ENCODE measurements around the gene MEGF8.

Gene MEGF8

GRCh38 chr19:42360787-42361544 is 35.5 kb downstream of the MEGF8 start:
- no peak for DNase-seq

- no peak for DNase-seq
Observed at GRCh38 chr19:42361545-42361910, 36.1 kb downstream of the MEGF8 start.

GRCh38 chr19:42362342-42362741 is 36.9 kb downstream of the MEGF8 start:
- DNase-seq = no peak

GRCh38 chr19:42362891-42363440 is 37.5 kb downstream of the MEGF8 start:
- no peak for DNase-seq

DNA sequence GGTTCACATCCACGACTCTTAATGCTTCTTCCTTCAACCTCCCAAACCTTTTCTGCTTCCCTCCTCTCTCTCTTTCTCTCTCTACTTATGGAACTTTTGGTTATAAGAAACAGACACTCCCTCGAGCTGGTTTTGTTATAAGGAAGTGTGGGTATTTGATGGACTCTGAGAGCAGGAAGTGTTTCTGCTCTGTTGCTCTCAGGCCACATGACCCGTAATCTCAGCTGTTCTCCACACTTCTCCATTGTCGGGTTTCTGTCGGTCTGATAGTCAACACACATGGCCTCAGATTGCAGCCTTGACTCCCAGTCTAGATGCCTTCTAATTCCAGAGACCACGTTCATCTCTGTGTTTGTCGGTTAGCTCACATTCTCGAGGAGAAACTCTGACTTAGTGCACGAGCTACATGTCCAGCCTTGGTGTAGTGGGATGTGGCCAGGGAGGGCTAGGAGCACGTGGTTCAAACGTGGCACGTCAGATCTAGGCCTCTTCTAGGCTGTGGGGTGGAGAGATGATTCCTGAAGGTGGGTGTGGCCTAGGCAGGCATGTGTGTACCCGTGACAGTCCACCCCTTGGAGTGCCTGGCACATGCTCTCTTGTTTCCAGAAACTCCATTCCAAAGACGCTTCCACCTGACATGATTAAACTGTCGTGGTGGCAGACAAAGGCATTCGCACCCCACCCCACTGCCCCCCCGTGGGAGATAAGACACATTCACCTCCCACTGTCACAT is 38.3 kb downstream of the MEGF8 start:
- DNase-seq = no peak

DNA sequence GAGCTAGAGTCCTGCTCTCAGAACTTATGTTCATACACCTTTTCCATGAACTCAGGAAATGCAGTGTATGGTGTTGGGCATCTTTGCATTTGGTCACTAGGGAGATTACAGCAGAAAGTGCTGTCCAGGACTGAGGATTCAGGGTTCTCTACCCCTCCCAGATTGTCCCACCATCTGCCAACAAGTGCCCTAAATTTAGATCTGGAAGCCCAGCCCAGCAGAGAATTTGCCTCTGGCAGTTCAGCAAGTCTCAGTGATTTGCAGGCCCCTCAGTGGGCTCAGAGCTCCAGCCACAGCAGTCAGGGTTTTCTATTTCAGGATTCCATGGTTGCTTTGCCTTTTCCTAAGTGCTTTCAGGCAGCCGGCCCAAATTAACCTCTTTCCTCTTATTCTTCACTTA is 41.2 kb downstream of the MEGF8 start:
- DNase-seq = no peak

DNA sequence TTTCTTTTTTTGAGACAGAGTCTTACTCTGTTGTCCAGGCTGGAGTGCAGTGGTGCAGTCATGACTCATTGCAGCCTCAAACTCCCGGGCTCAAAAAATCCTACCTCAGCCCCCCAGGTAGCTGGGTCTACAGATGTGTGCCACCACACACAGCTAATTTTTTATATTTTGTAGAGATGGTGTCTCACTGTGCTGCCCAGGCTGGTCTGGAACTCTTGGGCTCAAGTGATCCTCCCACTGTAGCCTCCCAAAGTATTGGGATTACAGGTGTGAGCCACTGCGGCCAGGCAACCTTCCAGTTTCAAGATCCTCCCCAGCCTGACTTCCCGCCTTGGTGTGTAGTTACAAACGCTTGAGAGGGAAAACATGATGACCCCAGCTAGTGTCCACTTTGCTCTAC is 42.5 kb downstream of the MEGF8 start:
- no peak for DNase-seq

DNA sequence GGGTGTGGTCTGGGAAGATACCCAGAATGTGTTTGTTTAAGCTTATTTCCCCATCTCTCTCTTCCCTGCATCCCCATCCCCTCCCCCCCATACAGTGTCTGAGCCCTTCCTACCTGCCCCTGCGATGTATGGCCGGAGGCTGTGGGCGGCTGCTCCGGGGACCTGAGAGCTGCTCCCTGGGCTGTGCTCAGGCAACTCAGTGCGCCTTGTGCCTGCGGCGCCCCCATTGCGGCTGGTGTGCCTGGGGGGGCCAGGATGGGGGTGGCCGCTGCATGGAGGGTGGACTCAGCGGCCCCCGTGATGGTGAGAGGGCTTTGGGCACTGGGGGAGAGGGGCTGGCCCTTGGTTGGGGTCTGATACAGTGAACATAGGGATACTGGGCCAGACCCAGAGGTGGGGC is 42.9 kb downstream of the MEGF8 start:
- no peak for DNase-seq

DNA sequence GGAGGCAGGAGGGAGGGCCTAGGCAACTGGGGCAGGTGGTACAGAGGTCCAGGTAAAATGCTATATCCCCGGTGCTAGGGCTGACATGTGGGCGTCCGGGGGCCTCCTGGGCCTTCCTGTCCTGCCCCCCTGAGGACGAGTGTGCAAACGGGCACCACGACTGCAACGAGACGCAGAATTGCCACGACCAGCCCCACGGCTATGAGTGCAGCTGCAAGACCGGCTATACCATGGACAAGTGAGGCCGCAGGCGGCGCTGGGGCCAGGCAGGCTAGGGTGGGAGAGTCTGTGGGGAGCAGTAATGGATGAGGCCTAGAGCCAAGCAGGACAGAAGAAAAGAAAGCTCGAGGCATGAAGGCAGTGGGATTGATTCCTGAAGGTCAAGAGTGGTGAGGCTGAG is 43.3 kb downstream of the MEGF8 start:
- DNase-seq = no peak

GRCh38 chr19:42369433-42370067 is 44.1 kb downstream of the MEGF8 start:
- DNase-seq = no peak

DNA sequence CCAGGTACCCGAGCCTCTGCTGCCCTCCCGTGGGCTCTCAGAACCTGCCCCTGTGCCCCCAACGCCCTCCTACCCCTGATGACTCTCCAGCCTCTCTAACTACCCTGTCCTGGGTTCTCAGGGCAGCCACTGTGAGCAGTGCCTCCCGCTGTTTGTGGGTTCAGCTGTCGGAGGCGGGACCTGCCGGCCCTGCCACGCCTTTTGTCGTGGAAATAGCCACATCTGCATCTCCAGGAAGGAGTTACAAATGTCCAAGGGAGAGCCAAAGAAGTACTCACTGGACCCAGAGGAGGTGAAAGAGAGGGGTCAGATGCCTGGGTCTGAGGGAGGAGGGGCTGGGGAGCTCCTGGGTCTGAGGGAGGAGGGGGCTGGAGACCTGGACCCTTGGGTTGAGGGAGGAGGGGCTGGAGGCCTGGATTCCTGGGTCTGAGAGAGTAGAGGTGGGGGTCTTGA is 44.7 kb downstream of the MEGF8 start:
- peak; percentile 8 for DNase-seq

- no peak for DNase-seq
Observed at GRCh38 chr19:42370626-42371175, 45.3 kb downstream of the MEGF8 start.

GRCh38 chr19:42374826-42375376 is 49.5 kb downstream of the MEGF8 start:
- no peak for DNase-seq

DNA sequence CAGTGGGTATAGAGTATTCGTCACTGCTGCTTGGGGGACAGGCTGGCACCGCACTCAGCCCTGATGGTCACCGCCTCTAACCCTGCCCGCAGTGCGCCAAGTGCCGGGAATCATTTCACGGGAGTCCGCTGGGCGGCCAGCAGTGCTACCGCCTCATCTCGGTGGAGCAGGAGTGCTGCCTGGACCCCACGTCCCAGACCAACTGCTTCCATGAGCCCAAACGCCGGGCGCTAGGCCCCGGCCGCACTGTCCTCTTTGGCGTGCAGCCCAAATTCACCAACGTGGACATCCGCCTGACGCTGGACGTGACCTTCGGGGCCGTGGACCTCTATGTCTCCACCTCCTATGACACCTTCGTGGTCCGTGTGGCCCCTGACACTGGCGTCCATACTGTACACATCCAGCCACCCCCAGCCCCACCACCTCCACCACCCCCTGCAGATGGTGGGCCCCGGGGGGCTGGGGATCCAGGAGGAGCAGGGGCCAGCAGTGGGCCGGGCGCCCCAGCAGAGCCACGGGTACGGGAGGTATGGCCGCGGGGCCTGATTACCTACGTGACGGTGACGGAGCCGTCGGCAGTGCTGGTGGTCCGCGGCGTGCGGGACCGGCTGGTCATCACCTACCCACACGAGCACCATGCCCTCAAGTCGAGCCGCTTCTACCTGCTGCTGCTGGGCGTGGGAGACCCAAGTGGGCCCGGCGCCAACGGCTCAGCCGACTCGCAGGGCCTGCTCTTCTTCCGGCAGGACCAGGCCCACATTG is 50.2 kb downstream of the MEGF8 start:
- no peak for DNase-seq

DNA sequence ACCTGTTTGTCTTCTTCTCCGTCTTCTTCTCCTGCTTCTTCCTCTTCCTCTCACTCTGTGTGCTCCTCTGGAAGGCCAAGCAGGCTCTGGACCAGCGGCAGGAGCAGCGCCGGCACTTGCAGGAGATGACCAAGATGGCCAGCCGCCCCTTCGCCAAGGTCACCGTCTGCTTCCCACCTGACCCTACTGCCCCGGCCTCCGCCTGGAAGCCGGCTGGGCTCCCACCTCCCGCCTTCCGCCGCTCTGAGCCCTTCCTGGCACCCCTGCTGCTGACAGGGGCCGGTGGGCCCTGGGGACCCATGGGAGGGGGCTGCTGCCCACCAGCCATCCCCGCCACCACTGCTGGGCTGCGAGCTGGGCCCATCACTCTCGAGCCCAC is 50.7 kb downstream of the MEGF8 start:
- no peak for DNase-seq

- no peak for DNase-seq
Observed at GRCh38 chr19:42378225-42379215, 53.1 kb downstream of the MEGF8 start.

DNA sequence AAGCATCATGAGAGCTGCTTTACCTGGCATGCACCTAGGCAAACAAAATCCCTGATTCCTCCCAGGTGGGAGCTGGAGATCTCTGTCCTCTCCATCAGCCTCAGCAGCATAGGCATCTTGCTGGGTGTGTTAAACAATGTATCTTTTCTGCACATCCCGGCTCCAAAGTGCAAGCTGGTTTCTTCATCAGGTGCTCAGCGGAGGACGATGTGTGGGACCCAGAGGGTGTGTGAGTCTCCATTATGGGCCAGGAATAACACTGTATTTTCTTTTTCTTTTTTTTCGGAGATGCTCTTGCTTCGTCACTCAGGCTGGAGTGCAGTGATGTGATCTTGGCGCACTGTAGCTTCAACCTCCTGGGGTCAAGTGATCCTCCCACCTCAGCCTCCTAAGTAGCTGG is 54.7 kb downstream of the MEGF8 start:
- DNase-seq = no peak

DNA sequence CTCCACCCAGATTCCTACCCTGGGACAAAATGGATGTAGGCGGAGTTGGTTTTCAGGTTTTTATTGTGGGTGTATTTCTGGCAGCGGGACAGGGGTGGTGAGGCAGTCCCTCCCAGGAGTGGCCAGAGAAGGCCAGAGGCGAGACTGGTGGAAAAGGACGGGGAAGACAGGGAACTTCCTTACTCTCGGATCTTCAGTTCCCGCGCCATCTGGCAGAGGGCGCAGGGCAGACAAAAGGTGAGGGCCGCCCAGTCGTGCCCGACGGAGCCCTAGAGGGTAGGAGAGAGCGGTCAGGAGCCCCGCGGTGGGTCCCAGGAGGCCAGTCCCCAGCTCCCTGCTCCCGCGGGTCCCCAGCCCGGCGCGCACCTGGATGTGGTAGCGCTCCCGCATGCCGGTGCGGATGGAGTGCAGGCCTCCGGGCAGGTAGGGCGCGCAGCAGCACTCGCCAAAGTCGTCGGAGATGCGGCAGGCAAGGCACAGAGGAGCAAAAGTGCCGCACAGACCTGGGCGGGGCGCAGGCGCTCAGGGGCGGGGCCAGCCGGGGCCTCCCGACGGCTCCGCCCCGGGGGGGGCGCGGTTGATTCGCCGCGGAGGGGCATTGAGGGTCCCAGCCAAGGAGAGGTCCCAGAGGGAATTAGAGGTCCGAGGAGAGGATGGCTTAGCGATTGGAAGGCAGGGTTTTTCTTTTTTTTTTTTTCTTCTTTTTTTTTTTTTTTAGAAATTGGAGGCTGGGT is 61.7 kb downstream of the MEGF8 start:
- DNase-seq = peak; percentile 80

GRCh38 chr19:42388851-42389489 is 63.5 kb downstream of the MEGF8 start:
- DNase-seq = no peak

- DNase-seq = no peak
Observed at GRCh38 chr19:42389899-42390298, 64.5 kb downstream of the MEGF8 start, which contains the start of gene CNFN. Gene CNFN (minus strand): TSS chr19:42390297. CDS start chr19:42389037, 1,260 bp downstream.
